Lung (tissue), 12 donors: ENCODE data around the gene SCAPER. TPM values are rescaled to one million over a fixed set of nuclear protein-coding genes. Genes with fewer than 3 reads are reported as not detected.

Source experiments
- ATAC-seq: fragments of 200-7000 bp; cut with Tn5 transposase; one replicate; pipeline ENCODE4 v1.9.1; 2020; ENCODE audit warnings: moderate number of reproducible peaks; ENCODE audit not compliant: insufficient read depth, low FRiP score
- DNase-seq, 3 donors: peaks; one replicate each; pipeline ENCODE4 v3.0.0-alpha.2; 2013 to 2017
- H3K27ac ChIP-seq, 2 donors: one replicate each; pipeline ENCODE4 v1.5.1; 2013; ENCODE audit warnings: mild to moderate bottlenecking in 2 of 2, moderate library complexity in 2 of 2, control low read depth in 1 of 2, inconsistent platforms in 1 of 2, low read depth in 1 of 2, low read length in 1 of 2
- H3K27me3 ChIP-seq, 3 donors: one replicate each; pipeline ENCODE4 v1.5.1; 2013; ENCODE audit warnings: low read length in 2 of 3; ENCODE audit not compliant: control insufficient read depth in 3 of 3, insufficient read depth in 3 of 3
- H3K36me3 ChIP-seq, 4 donors: one replicate each; pipeline ENCODE4 v1.5.1; 2013; ENCODE audit warnings: low read length in 4 of 4, mild to moderate bottlenecking in 1 of 4, moderate library complexity in 1 of 4; ENCODE audit not compliant: control insufficient read depth in 4 of 4, insufficient read depth in 4 of 4
- H3K4me1 ChIP-seq, 5 donors: one replicate each; pipeline ENCODE4 v1.5.1; 2013; ENCODE audit warnings: low read length in 5 of 5, mild to moderate bottlenecking in 2 of 5, moderate library complexity in 1 of 5; ENCODE audit not compliant: control insufficient read depth in 5 of 5, insufficient read depth in 5 of 5
- H3K4me3 ChIP-seq: one replicate; pipeline ENCODE4 v1.5.1; 2013; ENCODE audit warnings: mild to moderate bottlenecking, control low read depth, moderate library complexity
- H3K9ac ChIP-seq, 2 donors: one replicate each; pipeline ENCODE4 v1.5.1; 2013; ENCODE audit warnings: low read length in 2 of 2, control low read depth in 1 of 2; ENCODE audit not compliant: insufficient read depth in 1 of 2
- H3K9me3 ChIP-seq, 4 donors: one replicate each; pipeline ENCODE4 v1.5.1; 2013; ENCODE audit warnings: low read length in 3 of 4, mild to moderate bottlenecking in 1 of 4, moderate library complexity in 1 of 4; ENCODE audit not compliant: control insufficient read depth in 4 of 4, insufficient read depth in 3 of 4
- WGBS, 2 donors: extraction: QIAGEN DNeasy Blood & Tissue Kit; methylation state at CpG; one replicate each; pipeline ENCODE4 v1.1.7; 2013; 5-methylcytosine and 5-hydroxymethylcytosine counted together
- polyA plus RNA-seq, 2 donors: library from polyadenylated mRNA; stranded (reverse); fragments of 200-250 nt; gene quantifications; one replicate each; pipeline ENCODE4 v1.2.1, GENCODE V29; 2013
- total RNA-seq, 2 donors: library from RNA; depleted of rRNA in 1 of 2; stranded (reverse); fragments of >200 nt in 1 of 2; gene quantifications; one replicate each; pipeline ENCODE4 v1.2.1, GENCODE V29; 2014 to 2021
- TF ChIP-seq, protein P1 (sequence below): IDR thresholded peaks from 2 replicates; pipeline ENCODE4 v1.5.1; 2012; ENCODE audit warnings: mild to moderate bottlenecking; ENCODE audit errors: control extremely low read depth, extremely low read depth
- donor health status: control.
- donor health status: control.
- donor health status: Bipolar disorder and iron deficiency.
- donor health status: healthy.
- donor health status: DM: yes; HTN: yes; CAD: no.

The SCAPER gene
- total and polyA plus RNA-seq, 4 donors: 3.9 to 40.2 (median 19.5) TPM

GRCh38 chr15:76380249-76380648, 524.9 kb downstream of the SCAPER start:
- Histone ChIP-seq H3K9me3 (no peaks in the 10 kb centered on the region), H3K27me3 (no peaks in the 10 kb centered on the region), H3K4me3 (no peak overlapping the region), H3K9ac (no peak overlapping the region), H3K27ac (no peak overlapping the region), H3K36me3 (peaks cover 0 to 2% (median 0%) of the 10 kb centered on the region in 4 donors), H3K4me1 (peaks cover 0 to 13% (median 0%) of the 10 kb centered on the region in 5 donors)
- no peak for ATAC-seq
- no peak for DNase-seq
- 96 to 97% methylated on average over 1 of the region's 1 CpG for WGBS, 2 donors
- TF ChIP-seq, protein P1, sequence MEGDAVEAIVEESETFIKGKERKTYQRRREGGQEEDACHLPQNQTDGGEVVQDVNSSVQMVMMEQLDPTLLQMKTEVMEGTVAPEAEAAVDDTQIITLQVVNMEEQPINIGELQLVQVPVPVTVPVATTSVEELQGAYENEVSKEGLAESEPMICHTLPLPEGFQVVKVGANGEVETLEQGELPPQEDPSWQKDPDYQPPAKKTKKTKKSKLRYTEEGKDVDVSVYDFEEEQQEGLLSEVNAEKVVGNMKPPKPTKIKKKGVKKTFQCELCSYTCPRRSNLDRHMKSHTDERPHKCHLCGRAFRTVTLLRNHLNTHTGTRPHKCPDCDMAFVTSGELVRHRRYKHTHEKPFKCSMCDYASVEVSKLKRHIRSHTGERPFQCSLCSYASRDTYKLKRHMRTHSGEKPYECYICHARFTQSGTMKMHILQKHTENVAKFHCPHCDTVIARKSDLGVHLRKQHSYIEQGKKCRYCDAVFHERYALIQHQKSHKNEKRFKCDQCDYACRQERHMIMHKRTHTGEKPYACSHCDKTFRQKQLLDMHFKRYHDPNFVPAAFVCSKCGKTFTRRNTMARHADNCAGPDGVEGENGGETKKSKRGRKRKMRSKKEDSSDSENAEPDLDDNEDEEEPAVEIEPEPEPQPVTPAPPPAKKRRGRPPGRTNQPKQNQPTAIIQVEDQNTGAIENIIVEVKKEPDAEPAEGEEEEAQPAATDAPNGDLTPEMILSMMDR: no peak

GRCh38 chr15:76378691-76379090, 526.4 kb downstream of the SCAPER start:
- Histone ChIP-seq H3K4me3 (no peak overlapping the region), H3K27me3 (no peaks in the 10 kb centered on the region), H3K9me3 (no peaks in the 10 kb centered on the region), H3K4me1 (peaks cover 0 to 13% (median 0%) of the 10 kb centered on the region in 5 donors), H3K9ac (no peak overlapping the region), H3K36me3 (peaks cover 0 to 2% (median 0%) of the 10 kb centered on the region in 4 donors), H3K27ac (no peak overlapping the region)
- ATAC-seq (no peak), DNase-seq (no peak)
- TF ChIP-seq, protein P1: no peak
- 92 to 100% methylated on average over 1 of the region's 1 CpG for WGBS, 2 donors

- H3K27ac ChIP-seq: no peak overlapping the region
- no peak for DNase-seq
- ATAC-seq: no peak
- no peak overlapping the region for H3K9ac ChIP-seq
- H3K9me3 ChIP-seq: no peaks in the 10 kb centered on the region
- no peaks in the 10 kb centered on the region for H3K27me3 ChIP-seq
- peaks cover 0 to 4% (median 3%) of the 10 kb centered on the region in 4 donors for H3K36me3 ChIP-seq
- peaks cover 0 to 13% (median 0%) of the 10 kb centered on the region in 5 donors for H3K4me1 ChIP-seq
- TF ChIP-seq, protein P1: no peak
- no peak overlapping the region for H3K4me3 ChIP-seq
Observed at GRCh38 chr15:76377751-76378150, 527.4 kb downstream of the SCAPER start.

DNA sequence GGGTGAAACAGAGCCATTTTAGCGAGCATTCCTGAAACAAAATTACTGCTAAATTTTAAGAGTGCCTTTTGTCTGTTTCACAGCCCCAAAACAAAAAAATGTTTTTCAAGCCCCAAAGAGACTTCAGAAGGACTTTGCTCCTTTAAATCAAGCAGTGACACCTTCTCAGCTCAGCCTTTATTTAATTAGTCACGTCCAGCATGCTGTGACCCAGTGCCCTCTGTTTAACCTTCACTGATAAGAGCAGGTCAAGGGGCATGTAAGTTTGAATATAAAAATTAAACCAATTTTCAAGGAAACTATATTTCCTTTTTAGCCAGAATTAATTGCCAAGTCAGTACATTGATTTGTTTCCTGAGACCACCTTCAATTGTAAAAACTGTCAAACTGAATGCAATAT, 527.9 kb downstream of the SCAPER start:
- peaks cover 0 to 13% (median 0%) of the 10 kb centered on the region in 5 donors for H3K4me1 ChIP-seq

More for the DNA sequence above, 527.9 kb downstream of the SCAPER start:
- Histone ChIP-seq H3K4me3 (no peak overlapping the region), H3K27me3 (no peaks in the 10 kb centered on the region), H3K36me3 (peaks cover 0 to 5% (median 3%) of the 10 kb centered on the region in 4 donors), H3K9me3 (no peaks in the 10 kb centered on the region), H3K9ac (no peak overlapping the region), H3K27ac (no peak overlapping the region)
- TF ChIP-seq, protein P1: no peak
- WGBS, 2 donors: 66 to 86% methylated on average over 2 of the region's 2 CpGs
- ATAC-seq (no peak), DNase-seq (no peak)
